OCI-LY7 (cell line): Measurements from ENCODE around the gene NDUFS4. TPM values are rescaled to one million over a fixed set of nuclear protein-coding genes. Genes with fewer than 3 reads are reported as not detected.
"Not testable (repeated sequence)": the region's sequence is repeated elsewhere in the genome, so short reads cannot be mapped to it uniquely, and the experiment has no call there.

Experiments
- BruUV-seq: library from RNA; stranded (reverse); fragments of 400-500 nt; replicated peaks from 2 replicates; lab custom pipeline; 2021; lab: Mats Ljungman, UMichigan
- CTCF ChIA-PET: fragments of 300-600 bp; sonication (Branson Sonifier 250); formaldehyde crosslinking; loops from one replicate; lab custom pipeline; 2022; ENCODE audit warnings: antibody characterized with exemption; ENCODE audit not compliant: unreplicated experiment; lab: Charles Lee
- POLR2A ChIA-PET: fragments of 300-600 bp; sonication (Branson Sonifier 250); formaldehyde crosslinking; loops from one replicate; lab custom pipeline; 2022; ENCODE audit warnings: antibody characterized with exemption; lab: Charles Lee
- DNase-seq: peaks from one replicate; pipeline ENCODE4 v3.0.0-alpha.2; 2015; ENCODE audit warnings: low spot score
- H2AFZ ChIP-seq: fragments of 200-600 bp; sonication (generic), shearing (Covaris generic); 2 replicates; pipeline ENCODE4 v1.6.1; 2014; ENCODE audit warnings: mild to moderate bottlenecking, antibody characterized with exemption, low read length, moderate library complexity
- H3K27ac ChIP-seq: fragments of 200-600 bp; sonication (generic); 2 replicates; pipeline ENCODE4 v1.5.1; 2014; ENCODE audit warnings: mixed run types, low read depth, mild to moderate bottlenecking, moderate library complexity, low read length, inconsistent platforms; ENCODE audit not compliant: poor library complexity, severe bottlenecking
- H3K36me3 ChIP-seq: fragments of 200-600 bp; sonication (generic); 2 replicates; pipeline ENCODE4 v1.6.1; 2014; ENCODE audit warnings: mild to moderate bottlenecking, antibody characterized with exemption, low read length, moderate library complexity, mixed read lengths; ENCODE audit not compliant: insufficient read depth
- H3K4me1 ChIP-seq: fragments of 200-600 bp; sonication (generic); 2 replicates; pipeline ENCODE4 v1.5.1; 2014; ENCODE audit warnings: mild to moderate bottlenecking, low read length; ENCODE audit not compliant: insufficient read depth, poor library complexity, severe bottlenecking
- H3K4me2 ChIP-seq: fragments of 200-600 bp; sonication (generic); 2 replicates; pipeline ENCODE4 v1.6.1; 2014; ENCODE audit warnings: mild to moderate bottlenecking, low read length
- H3K4me3 ChIP-seq: fragments of 200-600 bp; sonication (generic); 2 replicates; pipeline ENCODE4 v1.5.1; 2014; ENCODE audit warnings: mild to moderate bottlenecking, low read depth, low read length; ENCODE audit not compliant: poor library complexity, severe bottlenecking
- H3K79me2 ChIP-seq: fragments of 200-600 bp; sonication (generic); 2 replicates; pipeline ENCODE4 v1.6.1; 2016; ENCODE audit warnings: low read depth, mild to moderate bottlenecking, low read length, moderate library complexity, mixed read lengths; ENCODE audit not compliant: insufficient read depth
- H3K9me2 ChIP-seq: fragments of 200-600 bp; sonication (generic); 2 replicates; pipeline ENCODE4 v1.6.1; 2016; ENCODE audit warnings: mild to moderate bottlenecking, low read length, mixed read lengths; ENCODE audit not compliant: insufficient read depth
- H3K9me3 ChIP-seq: fragments of 200-600 bp; sonication (generic); 2 replicates; pipeline ENCODE4 v1.6.1; 2014; ENCODE audit warnings: mild to moderate bottlenecking, mixed run types, low read length, mixed read lengths
- H4K20me1 ChIP-seq: fragments of 200-600 bp; sonication (generic); 2 replicates; pipeline ENCODE4 v1.6.1; 2014; ENCODE audit warnings: mild to moderate bottlenecking, antibody characterized with exemption, low read length, moderate library complexity, mixed read lengths; ENCODE audit not compliant: insufficient read depth
- EZH2phosphoT487 ChIP-seq: fragments of 200-600 bp; sonication (generic); IDR thresholded peaks from 2 replicates; pipeline ENCODE4 v1.6.1; 2018; ENCODE audit warnings: low read depth, borderline replicate concordance, mild to moderate bottlenecking, mixed run types, antibody characterized with exemption, low read length, moderate library complexity, mixed read lengths
- intact Hi-C: fragments of 100-400 bp; cut with micrococcal nuclease; formaldehyde crosslinking; loops from one replicate; pipeline ENCODE4 v1.10.0; 2022; ENCODE audit not compliant: unreplicated experiment
- total RNA-seq, 2 experiments: library from RNA; depleted of rRNA in 1 of 2; stranded (reverse); fragments of >200 nt in 1 of 2; shearing (Covaris generic) in 1 of 2; gene quantifications; 2 replicates each; pipeline ENCODE4 v1.2.3, GENCODE V29; 2014 to 2022
- TF ChIP-seq, protein P1 (sequence below): fragments of 200-600 bp; sonication (generic); conservative IDR thresholded peaks from 2 replicates; pipeline ENCODE4 v1.5.1; 2014; ENCODE audit warnings: mild to moderate bottlenecking, antibody characterized with exemption, low read length, moderate library complexity, mixed read lengths

The NDUFS4 gene
- total RNA-seq, 2 experiments from 2014 or later = 35.1 to 57.2 TPM

DNA sequence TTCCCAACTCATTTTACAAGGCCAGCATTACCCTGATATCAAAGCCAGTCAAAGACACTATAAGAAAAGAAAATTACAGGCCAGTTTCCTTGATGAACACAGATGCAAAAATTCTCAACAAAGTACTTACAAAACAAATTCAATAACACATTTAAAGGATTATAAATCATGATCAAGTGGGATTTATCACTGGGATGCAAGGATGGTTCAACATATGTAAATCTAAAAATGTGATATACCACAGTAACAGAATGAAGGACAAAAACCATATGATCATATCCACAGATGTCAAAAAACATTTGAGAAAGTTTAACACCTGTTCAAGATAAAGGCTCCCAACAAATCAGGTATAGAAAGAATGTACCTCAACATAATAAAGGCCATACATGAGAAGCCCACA lies 130.6 kb downstream of the NDUFS4 start:
- H3K9me3 ChIP-seq = no peaks in the 10 kb centered on the region
- DNase-seq = no peak
- H4K20me1 ChIP-seq = no peaks in the 10 kb centered on the region
- BruUV-seq = no TSS peak
- H3K36me3 ChIP-seq = no peaks in the 10 kb centered on the region
- H3K79me2 ChIP-seq = no peaks in the 10 kb centered on the region
- intact Hi-C loops = no loop called here
- H3K4me3 ChIP-seq = no peak overlapping the region
- H2AFZ ChIP-seq = no peak overlapping the region
- no peak overlapping the region for H3K4me2 ChIP-seq
- TF ChIP-seq, protein P1, sequence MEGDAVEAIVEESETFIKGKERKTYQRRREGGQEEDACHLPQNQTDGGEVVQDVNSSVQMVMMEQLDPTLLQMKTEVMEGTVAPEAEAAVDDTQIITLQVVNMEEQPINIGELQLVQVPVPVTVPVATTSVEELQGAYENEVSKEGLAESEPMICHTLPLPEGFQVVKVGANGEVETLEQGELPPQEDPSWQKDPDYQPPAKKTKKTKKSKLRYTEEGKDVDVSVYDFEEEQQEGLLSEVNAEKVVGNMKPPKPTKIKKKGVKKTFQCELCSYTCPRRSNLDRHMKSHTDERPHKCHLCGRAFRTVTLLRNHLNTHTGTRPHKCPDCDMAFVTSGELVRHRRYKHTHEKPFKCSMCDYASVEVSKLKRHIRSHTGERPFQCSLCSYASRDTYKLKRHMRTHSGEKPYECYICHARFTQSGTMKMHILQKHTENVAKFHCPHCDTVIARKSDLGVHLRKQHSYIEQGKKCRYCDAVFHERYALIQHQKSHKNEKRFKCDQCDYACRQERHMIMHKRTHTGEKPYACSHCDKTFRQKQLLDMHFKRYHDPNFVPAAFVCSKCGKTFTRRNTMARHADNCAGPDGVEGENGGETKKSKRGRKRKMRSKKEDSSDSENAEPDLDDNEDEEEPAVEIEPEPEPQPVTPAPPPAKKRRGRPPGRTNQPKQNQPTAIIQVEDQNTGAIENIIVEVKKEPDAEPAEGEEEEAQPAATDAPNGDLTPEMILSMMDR = no peak
- TF ChIP-seq EZH2phosphoT487 = no peak
- no peaks in the 10 kb centered on the region for H3K4me1 ChIP-seq
- H3K27ac ChIP-seq = no peak overlapping the region
- CTCF ChIA-PET = no interaction called here
- no peaks in the 10 kb centered on the region for H3K9me2 ChIP-seq
- POLR2A ChIA-PET = no interaction called here

DNA sequence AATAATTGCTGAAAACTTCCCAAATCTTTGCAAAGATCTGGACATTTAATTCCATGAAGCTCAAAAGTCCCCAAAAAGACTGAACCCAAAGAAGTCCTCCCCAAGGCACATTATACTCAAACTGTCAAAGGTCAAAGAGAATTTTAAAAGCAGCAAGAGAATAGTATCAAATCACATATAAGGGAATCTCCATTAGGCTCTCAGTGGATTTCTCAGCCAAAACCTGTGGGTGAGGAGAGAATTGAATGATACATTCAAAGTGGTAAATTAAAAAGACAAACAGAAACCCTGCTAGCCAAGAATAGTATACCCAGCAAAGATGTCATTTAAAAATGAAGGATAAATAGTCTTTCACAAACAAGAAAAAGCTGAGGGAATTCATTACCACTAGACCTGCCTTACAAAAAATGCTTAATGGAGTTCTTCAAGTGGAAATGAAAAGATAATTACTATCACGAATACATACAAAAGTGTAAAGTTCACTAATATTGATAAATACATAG lies 134.1 kb downstream of the NDUFS4 start:
- no peaks in the 10 kb centered on the region for H4K20me1 ChIP-seq
- H3K9me3 ChIP-seq = no peaks in the 10 kb centered on the region
- DNase-seq = no peak
- no peak overlapping the region for H2AFZ ChIP-seq
- no peaks in the 10 kb centered on the region for H3K36me3 ChIP-seq
- H3K79me2 ChIP-seq = no peaks in the 10 kb centered on the region
- H3K9me2 ChIP-seq = no peaks in the 10 kb centered on the region
- no peak overlapping the region for H3K27ac ChIP-seq
- BruUV-seq = no TSS peak
- no peak overlapping the region for H3K4me2 ChIP-seq
- CTCF ChIA-PET = no interaction called here
- intact Hi-C loops = no loop called here
- POLR2A ChIA-PET = no interaction called here
- no peaks in the 10 kb centered on the region for H3K4me1 ChIP-seq
- TF ChIP-seq, protein P1 = no peak
- no peak for TF ChIP-seq EZH2phosphoT487
- H3K4me3 ChIP-seq = no peak overlapping the region

DNA sequence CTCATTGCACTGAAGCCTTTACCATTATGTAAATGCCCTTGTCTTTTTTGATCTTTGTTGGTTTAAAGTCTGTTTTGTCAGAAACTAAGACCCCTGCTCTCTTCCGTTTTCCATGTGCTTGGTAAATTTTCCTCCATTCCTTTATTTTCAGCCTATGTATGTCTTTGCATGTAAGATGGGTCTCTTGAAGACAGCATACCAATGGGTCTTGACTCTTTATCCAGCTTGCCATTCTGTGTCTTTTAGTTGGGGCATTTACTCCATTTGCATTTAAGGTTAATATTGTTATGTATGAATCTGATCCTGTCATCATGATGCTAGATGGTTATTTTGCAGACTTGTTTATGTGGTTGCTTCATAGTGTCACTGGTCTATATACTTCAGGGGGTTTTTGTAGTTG lies 150.0 kb downstream of the NDUFS4 start:
- CTCF ChIA-PET, H3K27ac ChIP-seq, intact Hi-C loops, DNase-seq, H3K4me1 ChIP-seq, POLR2A ChIA-PET, H3K36me3 ChIP-seq, H3K4me3 ChIP-seq, H3K9me3 ChIP-seq, H2AFZ ChIP-seq, H4K20me1 ChIP-seq, H3K79me2 ChIP-seq, H3K9me2 ChIP-seq, BruUV-seq, H3K4me2 ChIP-seq: not testable (repeated sequence)
